Right lobe of liver (tissue), 4 donors: Measurements from ENCODE around the gene NGF.

Experiments used
- CTCF ChIP-seq, 4 donors: fragments of 200-600 bp in 3 of 4; fragments of 450-650 bp in 1 of 4; IDR thresholded peaks; one replicate each; pipeline versions ENCODE4 v1.5.1 to v1.8.0; 2016 to 2022; ENCODE audit warnings: antibody characterized with exemption in 4 of 4, mild to moderate bottlenecking in 2 of 4
- POLR2A ChIP-seq: fragments of 450-650 bp; IDR thresholded peaks from one replicate; pipeline ENCODE4 v1.6.1; 2017; ENCODE audit warnings: antibody characterized with exemption, mild to moderate bottlenecking
- donor health status: DM: no; HTN: no; CAD: no.
- donor health status: DM: no; HTN: no; CAD: no.
- donor health status: DM: no; HTN: yes; CAD: no.

GRCh38 chr1:115241309-115241708 lies 96.7 kb downstream of the NGF start:
- TF ChIP-seq CTCF (IDR thresholded peaks at IDR 0.05) (no peak), POLR2A (no peak)
